Activated CD4-positive, alpha-beta T cell treated with anti-CD3 and anti-CD28 coated beads for 24 hours (primary cell): ENCODE data around the gene LATS2.

Source experiments
- DNase-seq, 2 donors: peaks; one replicate each; pipeline ENCODE4 v3.0.0-alpha.2; 2020; ENCODE audit warnings: low read depth in 2 of 2

The LATS2 gene

GRCh38 chr13:21047591-21048282 is 13.6 kb downstream of the LATS2 start:
- no peak for DNase-seq

GRCh38 chr13:21047087-21047486 is 14.3 kb downstream of the LATS2 start:
- no peak for DNase-seq

GRCh38 chr13:21046203-21046602 is 15.2 kb downstream of the LATS2 start:
- DNase-seq, result no peak

GRCh38 chr13:21045100-21045499 is 16.3 kb downstream of the LATS2 start:
- DNase-seq, result no peak

GRCh38 chr13:21043898-21044297 is 17.5 kb downstream of the LATS2 start:
- DNase-seq, result no peak

GRCh38 chr13:21040120-21040826 is 21.1 kb downstream of the LATS2 start:
- no peak for DNase-seq

- no peak for DNase-seq
Measured at GRCh38 chr13:21039097-21039800, 22.1 kb downstream of the LATS2 start.

- no peak for DNase-seq
Measured at GRCh38 chr13:21037656-21038055, 23.7 kb downstream of the LATS2 start.

- DNase-seq, result no peak
Measured at GRCh38 chr13:21035498-21035897, 25.9 kb downstream of the LATS2 start.

- DNase-seq, result no peak
Measured at GRCh38 chr13:21034603-21035191, 26.7 kb downstream of the LATS2 start.

- no peak for DNase-seq
Measured at GRCh38 chr13:21033856-21034602, 27.4 kb downstream of the LATS2 start.

GRCh38 chr13:21033212-21033840 is 28.1 kb downstream of the LATS2 start:
- no peak for DNase-seq

- no peak for DNase-seq
Measured at GRCh38 chr13:21032656-21033055, 28.7 kb downstream of the LATS2 start.

- DNase-seq, result no peak
Measured at GRCh38 chr13:21031594-21032275, 29.7 kb downstream of the LATS2 start.

GRCh38 chr13:21025539-21025938 is 35.8 kb downstream of the LATS2 start:
- DNase-seq, result no peak

- DNase-seq, result no peak
Measured at GRCh38 chr13:21022056-21022979, 39.1 kb downstream of the LATS2 start.

- no peak for DNase-seq
Measured at GRCh38 chr13:21020581-21020980, 40.8 kb downstream of the LATS2 start.

- no peak for DNase-seq
Measured at GRCh38 chr13:21020176-21020575, 41.2 kb downstream of the LATS2 start.

GRCh38 chr13:21018220-21018619 is 43.2 kb downstream of the LATS2 start:
- no peak for DNase-seq

GRCh38 chr13:21016487-21016886 is 44.9 kb downstream of the LATS2 start:
- DNase-seq, result no peak
